ENCODE measurements around the gene SLC8A2. TPM values are rescaled to one million over a fixed set of nuclear protein-coding genes. Genes with fewer than 3 reads are reported as not detected.

Gene SLC8A2
- total RNA-seq, 1 experiment from 2014 or later = 11.3 TPM

DNA sequence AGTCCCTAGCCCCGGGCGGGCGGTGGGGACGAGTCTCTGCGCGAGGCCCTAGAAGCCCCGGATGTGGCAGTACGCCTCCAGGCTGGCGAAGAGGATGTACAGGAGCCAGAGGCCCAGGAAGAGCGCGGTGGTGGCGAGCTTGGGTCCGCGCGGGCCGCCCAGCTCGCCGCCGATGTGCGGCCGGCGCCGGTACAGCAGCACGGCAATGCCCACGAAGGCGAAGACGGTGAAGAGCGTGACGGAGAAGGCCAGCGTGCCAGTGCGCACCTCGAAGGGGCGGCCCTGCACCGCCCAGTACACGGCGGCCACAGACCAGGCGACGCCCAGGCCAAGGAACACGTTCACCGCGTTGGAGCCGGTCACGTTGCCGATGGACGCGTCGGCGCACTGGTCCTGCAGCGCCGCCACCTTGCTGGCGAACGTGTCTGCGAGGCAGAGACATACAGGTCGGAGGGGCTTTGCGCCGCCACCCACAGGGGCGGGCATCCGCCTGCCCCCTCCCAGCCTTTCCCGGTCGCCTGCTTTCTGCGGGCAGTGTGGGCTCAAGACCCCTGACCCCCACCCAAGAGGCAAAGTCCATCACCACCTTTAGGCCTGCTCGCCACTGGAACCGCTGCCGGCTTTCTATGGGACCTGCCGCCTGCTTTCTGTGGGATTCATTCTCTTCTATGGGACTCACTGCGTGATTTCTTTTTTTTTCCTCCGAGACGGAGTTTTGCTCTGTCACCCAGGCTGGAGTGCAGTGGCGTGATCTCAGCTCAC lies 41.5 kb downstream of the SLC8A2 start:
- no peaks in the 10 kb centered on the region for H3K9me3 Mint-ChIP-seq
- H2BK5ac ChIP-seq (ENCODE audit: insufficient read length, low read length) = no peak overlapping the region
- H4K91ac ChIP-seq (ENCODE audit: insufficient read length, low read depth, low read length) = no peak overlapping the region
- H3K4me1 ChIP-seq (ENCODE audit: insufficient read depth, low read length) = no peaks in the 10 kb centered on the region
- H3K27me3 Mint-ChIP-seq (ENCODE audit: low read depth) = peaks cover 35% of the 10 kb centered on the region
- H3K27ac Mint-ChIP-seq = no peak overlapping the region
- no peaks in the 10 kb centered on the region for H3K79me1 ChIP-seq (ENCODE audit: insufficient read depth, low read depth, low read length, poor library complexity, severe bottlenecking)
- H3K79me2 ChIP-seq (ENCODE audit: insufficient read depth, low read length) = no peaks in the 10 kb centered on the region
- no peaks in the 10 kb centered on the region for H3K9me3 ChIP-seq (ENCODE audit: control insufficient read depth, low read depth, low read length)
- no peak overlapping the region for H2BK12ac ChIP-seq (ENCODE audit: insufficient read length, low read depth, low read length)
- WGBS (ENCODE audit: extremely low coverage, insufficient read length, low lambda C conversion rate) = no CpG with 5 or more reads among the region's 69 CpGs
- H3K14ac ChIP-seq (ENCODE audit: insufficient read depth, low read length) = 0 out of 2 replicates have a peak overlapping the region, but pooled peaks have one; percentile 0
- H3K23ac ChIP-seq (ENCODE audit: insufficient read length, low read depth, low read length) = no peak overlapping the region
- H2BK20ac ChIP-seq (ENCODE audit: low read depth, low read length, poor library complexity, severe bottlenecking) = no peak overlapping the region
- H2BK120ac ChIP-seq (ENCODE audit: low read depth, low read length, poor library complexity, severe bottlenecking) = no peak overlapping the region
- H4K20me1 ChIP-seq (ENCODE audit: control insufficient read depth, insufficient read depth, insufficient read length) = no peaks in the 10 kb centered on the region
- peak overlapping the region; percentile 78 for H3K4me2 ChIP-seq (ENCODE audit: insufficient read depth, insufficient read length, low read length)
- no peak overlapping the region for H3K27ac ChIP-seq (ENCODE audit: insufficient read length, low read depth, low read length)
- no peaks in the 10 kb centered on the region for H3K27me3 ChIP-seq (ENCODE audit: insufficient read depth, low read length)
- H3K9ac ChIP-seq (ENCODE audit: extremely low read depth, insufficient read length, low read length) = no peak overlapping the region
- peak overlapping the region; percentile 40 for H3K18ac ChIP-seq (ENCODE audit: insufficient read length, low read depth, low read length)
- H3K4me3 Mint-ChIP-seq = peak overlapping the region; percentile 22 to 70; a peak in 4 of 5 replicates
- no peak overlapping the region for H2AFZ ChIP-seq (ENCODE audit: low read length)
- no peaks in the 10 kb centered on the region; a peak in 1 of 7 replicates for H3K36me3 Mint-ChIP-seq (ENCODE audit: insufficient read depth in 1 of 3, low read depth in 3 of 3)
- H3K56ac ChIP-seq (ENCODE audit: insufficient read length, low read depth, low read length) = no peak overlapping the region
- H2BK15ac ChIP-seq (ENCODE audit: low read depth, low read length) = no peak overlapping the region
- peaks cover 22% of the 10 kb centered on the region for H3K23me2 ChIP-seq (ENCODE audit: insufficient read length, low read depth, low read length, poor library complexity, severe bottlenecking)
- TF ChIP-seq, protein P1, sequence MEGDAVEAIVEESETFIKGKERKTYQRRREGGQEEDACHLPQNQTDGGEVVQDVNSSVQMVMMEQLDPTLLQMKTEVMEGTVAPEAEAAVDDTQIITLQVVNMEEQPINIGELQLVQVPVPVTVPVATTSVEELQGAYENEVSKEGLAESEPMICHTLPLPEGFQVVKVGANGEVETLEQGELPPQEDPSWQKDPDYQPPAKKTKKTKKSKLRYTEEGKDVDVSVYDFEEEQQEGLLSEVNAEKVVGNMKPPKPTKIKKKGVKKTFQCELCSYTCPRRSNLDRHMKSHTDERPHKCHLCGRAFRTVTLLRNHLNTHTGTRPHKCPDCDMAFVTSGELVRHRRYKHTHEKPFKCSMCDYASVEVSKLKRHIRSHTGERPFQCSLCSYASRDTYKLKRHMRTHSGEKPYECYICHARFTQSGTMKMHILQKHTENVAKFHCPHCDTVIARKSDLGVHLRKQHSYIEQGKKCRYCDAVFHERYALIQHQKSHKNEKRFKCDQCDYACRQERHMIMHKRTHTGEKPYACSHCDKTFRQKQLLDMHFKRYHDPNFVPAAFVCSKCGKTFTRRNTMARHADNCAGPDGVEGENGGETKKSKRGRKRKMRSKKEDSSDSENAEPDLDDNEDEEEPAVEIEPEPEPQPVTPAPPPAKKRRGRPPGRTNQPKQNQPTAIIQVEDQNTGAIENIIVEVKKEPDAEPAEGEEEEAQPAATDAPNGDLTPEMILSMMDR (conservative IDR thresholded peaks at IDR 0.05) = no peak; the same call in 1 of the 3 replicates
- peak; percentile 79 for DNase-seq
- H3K4me1 Mint-ChIP-seq = peaks cover 4 to 13% of the 10 kb centered on the region in 2 experiments
- H3K4ac ChIP-seq (ENCODE audit: low read depth, low read length) = no peak overlapping the region
- no peak overlapping the region for H4K8ac ChIP-seq (replicated peaks; ENCODE audit: insufficient read length, low read depth, low read length)
- no peak overlapping the region for H4K5ac ChIP-seq (ENCODE audit: insufficient read length, low read depth, low read length)
- no peak overlapping the region for H3T11ph ChIP-seq (ENCODE audit: low read length)
- H2AK5ac ChIP-seq (ENCODE audit: insufficient read length, low read length) = no peak overlapping the region

Measured in H9 (cell line).